T47D (cell line): Measurements from ENCODE around the gene MYO1F.

Experiments
- DNase-seq, 2 experiments: peaks; one replicate each; pipeline versions ENCODE4 v3.0.0 to v3.0.0-alpha.2; 2011 to 2012; ENCODE audit warnings: low read depth in 1 of 2, low spot score in 1 of 2
- JUND ChIP-seq: IDR thresholded peaks from 2 replicates; pipeline ENCODE4 v1.6.1; 2012; ENCODE audit warnings: low read depth
- in situ Hi-C: cut with HindIII; loops from 2 replicates; pipeline ENCODE4 v1.10.0; 2016; ENCODE audit warnings: low sequenced_read_pairs, low pct_unique_long_range_greater_than_20kb

The MYO1F gene

DNA sequence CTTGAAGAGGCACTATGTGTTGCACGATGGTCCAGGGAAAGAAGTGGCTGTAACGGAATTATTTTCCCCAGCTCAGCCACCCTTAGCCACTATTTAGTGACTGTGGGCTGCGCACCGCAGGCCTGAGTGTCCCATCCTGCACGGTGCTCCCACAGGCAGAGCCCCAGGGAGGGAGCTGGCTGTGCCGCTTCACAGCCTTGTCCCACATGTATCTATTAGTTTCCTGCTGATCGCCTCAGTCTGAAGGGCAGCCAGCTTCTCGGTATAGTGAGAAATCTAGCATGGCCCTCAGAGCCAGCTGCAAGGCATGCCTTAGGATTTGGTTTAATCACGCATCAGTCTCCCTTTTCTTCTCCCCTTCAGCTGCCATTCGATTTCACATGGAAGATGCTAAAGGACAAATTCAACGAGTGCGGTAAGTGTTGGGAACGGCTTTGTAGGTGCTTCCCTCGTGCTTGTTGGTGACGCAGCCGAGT, 90.5 kb downstream of the MYO1F start:
- in situ Hi-C loops = no loop called here
- TF ChIP-seq JUND = no peak
- no peak for DNase-seq

DNA sequence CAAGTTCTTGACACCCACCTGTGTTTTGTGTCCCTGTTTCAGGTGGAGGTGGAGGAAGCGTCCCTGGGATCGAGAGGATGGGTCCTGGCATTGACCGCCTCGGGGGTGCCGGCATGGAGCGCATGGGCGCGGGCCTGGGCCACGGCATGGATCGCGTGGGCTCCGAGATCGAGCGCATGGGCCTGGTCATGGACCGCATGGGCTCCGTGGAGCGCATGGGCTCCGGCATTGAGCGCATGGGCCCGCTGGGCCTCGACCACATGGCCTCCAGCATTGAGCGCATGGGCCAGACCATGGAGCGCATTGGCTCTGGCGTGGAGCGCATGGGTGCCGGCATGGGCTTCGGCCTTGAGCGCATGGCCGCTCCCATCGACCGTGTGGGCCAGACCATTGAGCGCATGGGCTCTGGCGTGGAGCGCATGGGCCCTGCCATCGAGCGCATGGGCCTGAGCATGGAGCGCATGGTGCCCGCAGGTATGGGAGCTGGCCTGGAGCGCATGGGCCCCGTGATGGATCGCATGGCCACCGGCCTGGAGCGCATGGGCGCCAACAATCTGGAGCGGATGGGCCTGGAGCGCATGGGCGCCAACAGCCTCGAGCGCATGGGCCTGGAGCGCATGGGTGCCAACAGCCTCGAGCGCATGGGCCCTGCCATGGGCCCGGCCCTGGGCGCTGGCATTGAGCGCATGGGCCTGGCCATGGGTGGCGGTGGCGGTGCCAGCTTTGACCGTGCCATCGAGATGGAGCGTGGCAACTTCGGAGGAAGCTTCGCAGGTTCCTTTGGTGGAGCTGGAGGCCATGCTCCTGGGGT, 91.5 kb downstream of the MYO1F start:
- no peak for DNase-seq
- in situ Hi-C loops = no loop called here
- no peak for TF ChIP-seq JUND

DNA sequence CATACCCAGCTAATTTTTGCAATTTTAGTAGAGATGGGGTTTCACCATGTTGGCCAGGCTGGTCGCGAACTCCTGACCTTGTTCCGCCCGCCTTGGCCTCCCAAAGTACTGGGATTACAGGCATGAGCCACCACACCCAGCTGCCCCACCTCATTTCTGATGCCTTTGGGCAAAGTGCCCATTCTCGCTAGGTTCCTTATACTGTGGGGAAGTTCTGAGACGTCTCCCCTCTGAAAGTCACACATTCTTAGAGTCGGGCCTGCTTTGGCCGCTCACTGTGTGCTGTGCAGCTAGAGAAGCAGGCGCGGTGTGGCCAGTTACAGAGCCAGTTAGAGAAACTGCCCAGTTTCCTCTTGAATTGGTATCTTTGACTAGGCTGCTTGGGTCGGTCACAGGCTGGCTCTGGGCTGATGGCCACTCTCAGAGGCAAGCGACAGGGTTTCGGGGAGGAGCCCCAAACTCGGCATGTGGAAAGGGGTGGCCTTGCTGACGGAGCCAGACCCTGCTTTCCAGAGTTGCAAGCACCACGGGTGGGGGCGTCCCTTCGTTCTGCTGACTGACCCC, 92.8 kb downstream of the MYO1F start:
- no peak for DNase-seq
- in situ Hi-C loops = no loop called here
- no peak for TF ChIP-seq JUND

DNA sequence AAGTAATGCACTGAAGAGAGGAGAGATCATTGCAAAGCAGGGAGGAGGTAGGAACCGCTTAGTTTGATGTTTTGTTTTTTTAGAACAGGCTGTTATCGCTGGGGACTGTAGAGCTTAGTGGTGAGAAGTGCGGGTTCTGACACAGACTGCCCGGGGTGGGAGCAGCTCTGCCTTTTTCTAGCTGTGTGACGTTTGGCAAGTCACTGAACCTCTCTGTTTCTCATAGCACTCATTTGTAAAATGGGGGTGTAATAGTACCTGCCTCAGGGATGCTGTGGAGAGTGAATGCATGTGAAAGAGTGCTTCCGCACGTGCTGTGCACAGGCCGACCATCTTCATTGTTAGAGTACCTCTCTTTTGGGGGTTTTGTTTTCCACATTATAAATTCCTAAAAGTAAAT, 94.1 kb downstream of the MYO1F start:
- TF ChIP-seq JUND = no peak
- no peak for DNase-seq
- in situ Hi-C loops = no loop called here

- TF ChIP-seq JUND = no peak
- in situ Hi-C loops = no loop called here
- DNase-seq = no peak
Measured at GRCh38 chr19:8482696-8483095, 94.5 kb downstream of the MYO1F start.

- no peak for DNase-seq
- no peak for TF ChIP-seq JUND
- in situ Hi-C loops = no loop called here
Measured at GRCh38 chr19:8481616-8482015, 95.6 kb downstream of the MYO1F start.

GRCh38 chr19:8481201-8481600, 96.0 kb downstream of the MYO1F start:
- DNase-seq = no peak
- no peak for TF ChIP-seq JUND
- in situ Hi-C loops = no loop called here

GRCh38 chr19:8478598-8478997, 98.6 kb downstream of the MYO1F start:
- DNase-seq = no peak
- in situ Hi-C loops = no loop called here
- no peak for TF ChIP-seq JUND

DNA sequence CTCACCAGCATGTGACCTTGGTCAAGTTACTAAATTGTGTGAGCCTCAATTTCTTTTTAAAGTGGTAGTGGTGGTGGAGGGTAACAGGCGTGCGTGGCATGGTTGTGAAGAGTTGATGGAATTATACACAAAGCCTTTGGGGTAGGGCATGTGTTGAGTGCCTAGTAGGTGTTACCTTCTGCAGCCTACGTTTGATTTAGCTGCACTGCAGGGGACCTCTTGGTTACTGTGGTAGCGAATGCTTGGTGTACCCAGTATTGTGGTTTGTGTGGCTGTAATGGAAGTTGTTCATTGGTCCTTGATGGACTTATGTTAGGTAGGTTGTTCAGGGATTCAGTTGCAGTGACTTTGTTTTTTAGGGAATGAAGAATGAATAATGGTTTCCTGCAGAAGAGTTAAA, 99.4 kb downstream of the MYO1F start:
- no peak for TF ChIP-seq JUND
- in situ Hi-C loops = no loop called here
- DNase-seq = no peak

- in situ Hi-C loops = no loop called here
- no peak for TF ChIP-seq JUND
- DNase-seq = no peak
Measured at GRCh38 chr19:8476524-8476923, 100.7 kb downstream of the MYO1F start.

DNA sequence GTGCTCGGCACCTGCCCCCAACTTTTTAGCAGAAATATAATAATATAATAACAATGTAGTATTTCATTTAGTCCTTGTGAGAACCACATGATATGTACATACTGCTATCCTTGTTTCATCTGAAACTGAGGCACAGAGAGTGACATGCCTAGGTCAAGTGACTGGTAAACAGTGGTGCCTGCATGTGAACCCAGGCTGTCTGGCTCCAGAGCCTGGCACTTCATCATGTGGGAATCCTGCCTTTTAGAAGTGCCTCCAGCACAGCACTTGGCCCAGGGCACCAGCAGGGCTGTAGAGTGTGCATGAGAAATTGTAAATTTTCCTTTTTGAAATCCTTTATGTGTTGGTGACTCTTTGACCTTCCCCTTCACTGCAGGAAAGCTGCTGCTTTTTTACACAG, 102.2 kb downstream of the MYO1F start:
- no peak for DNase-seq
- no peak for TF ChIP-seq JUND
- in situ Hi-C loops = no loop called here

DNA sequence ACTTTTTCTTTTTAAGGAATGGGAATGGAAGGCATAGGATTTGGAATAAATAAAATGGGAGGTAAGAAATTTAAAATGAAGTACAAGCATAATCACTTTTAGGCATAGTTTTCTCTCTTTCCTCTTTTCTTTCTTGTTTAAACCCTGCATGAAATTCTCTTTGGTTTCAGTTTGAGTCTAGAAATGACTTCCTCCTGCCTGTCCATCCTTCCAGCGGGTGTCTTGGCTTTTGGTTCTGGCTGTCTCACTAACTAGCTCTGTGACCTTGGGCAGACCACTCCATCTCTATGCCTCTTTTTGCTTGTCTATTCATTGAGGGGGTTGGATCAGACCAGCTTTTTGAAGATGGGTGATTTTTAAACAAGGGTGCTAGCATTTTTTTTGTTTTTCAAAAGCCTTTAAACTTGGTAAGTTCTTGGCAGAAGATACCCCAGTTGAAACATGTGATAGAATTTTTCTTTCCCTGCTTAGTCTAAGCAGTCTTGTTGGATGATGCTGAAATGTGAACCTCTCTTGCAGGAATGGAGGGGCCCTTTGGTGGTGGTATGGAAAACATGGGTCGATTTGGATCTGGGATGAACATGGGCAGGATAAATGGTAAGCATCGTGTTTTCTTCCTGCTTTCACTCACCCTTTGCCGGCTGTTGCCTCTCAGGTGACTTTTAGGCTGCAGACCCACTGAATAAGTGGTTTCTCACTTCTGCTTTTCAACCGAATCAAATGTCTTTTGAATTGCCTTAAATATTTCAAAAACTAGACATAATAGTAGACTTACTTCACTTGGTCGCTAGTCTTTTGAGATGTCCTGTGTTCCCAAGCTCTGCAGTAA, 103.4 kb downstream of the MYO1F start:
- in situ Hi-C loops = no loop called here
- DNase-seq = no peak
- no peak for TF ChIP-seq JUND
